Transverse colon (tissue), 4 donors: Measurements from ENCODE around the gene TUNAR. TPM values are rescaled to one million over a fixed set of nuclear protein-coding genes. Genes with fewer than 3 reads are reported as not detected.
"Not testable (repeated sequence)": the region's sequence is repeated elsewhere in the genome, so short reads cannot be mapped to it uniquely, and the experiment has no call there.

ENCODE experiments used
- DNase-seq: peaks from one replicate; pipeline ENCODE4 v3.0.0-alpha.2; 2019
- H3K27ac ChIP-seq, 4 donors: fragments of 200-600 bp; sonication (generic); 2 replicates each; pipeline ENCODE4 v1.5.1; 2016 to 2018; ENCODE audit warnings: inconsistent platforms in 4 of 4
- H3K27me3 ChIP-seq: fragments of 200-600 bp; sonication (generic); 2 replicates; pipeline ENCODE4 v1.5.1; 2017; ENCODE audit warnings: inconsistent platforms
- H3K36me3 ChIP-seq, 4 donors: fragments of 200-600 bp; sonication (generic); 2 replicates each; pipeline ENCODE4 v1.5.1; 2017 to 2019; ENCODE audit warnings: inconsistent platforms in 4 of 4
- H3K4me1 ChIP-seq, 4 donors: fragments of 200-600 bp; sonication (generic); 2 replicates each; pipeline ENCODE4 v1.5.1; 2017 to 2020; ENCODE audit warnings: inconsistent platforms in 4 of 4
- H3K4me3 ChIP-seq, 4 donors: fragments of 200-600 bp; sonication (generic); 1 replicate in 1 of 4; 2 replicates in 3 of 4; pipeline versions ENCODE4 v1.5.1 to v1.6.1; 2017 to 2019; ENCODE audit warnings: inconsistent platforms in 4 of 4
- H3K9me3 ChIP-seq, 2 donors: fragments of 200-600 bp; sonication (generic); 2 replicates each; pipeline ENCODE4 v1.5.1; 2017 to 2019; ENCODE audit warnings: inconsistent platforms in 2 of 2
- CTCF ChIP-seq, 5 experiments: fragments of 200-600 bp in 3 of 5; fragments of 450-650 bp in 2 of 5; sonication (generic) in 3 of 5; IDR thresholded peaks; 1 replicate in 2 of 5; 2 replicates in 3 of 5; pipeline ENCODE4 v1.5.1; 2016 to 2017; ENCODE audit warnings: antibody characterized with exemption in 5 of 5, inconsistent platforms in 3 of 5, mild to moderate bottlenecking in 2 of 5, moderate library complexity in 1 of 5
- EP300 ChIP-seq: sonication (generic); formaldehyde crosslinking; IDR thresholded peaks from one replicate; pipeline ENCODE4 v1.6.1; 2017; ENCODE audit warnings: antibody characterized with exemption, low read depth
- POLR2A ChIP-seq: fragments of 450-650 bp; IDR thresholded peaks from one replicate; pipeline ENCODE4 v1.6.1; 2016; ENCODE audit warnings: antibody characterized with exemption, mild to moderate bottlenecking, moderate library complexity
- POLR2AphosphoS5 ChIP-seq, 3 donors: sonication (generic); formaldehyde crosslinking; IDR thresholded peaks; one replicate each; pipeline ENCODE4 v1.6.1; 2016; ENCODE audit warnings: antibody characterized with exemption in 3 of 3
- WGBS, 2 donors: methylation state at CpG; one replicate each; pipeline ENCODE4 v1.1.5; 2018; ENCODE audit warnings: low coverage in 1 of 2; 5-methylcytosine and 5-hydroxymethylcytosine counted together
- in situ Hi-C, 4 donors: fragments of 200-750 bp; cut with MboI; loops; one replicate each; pipeline versions ENCODE4 v1.15.0 to v1.15.1; 2017; ENCODE audit warnings: low sequenced_read_pairs in 3 of 4, low pct_ligation_motif_present in 1 of 4, low pct_unique_long_range_greater_than_20kb in 1 of 4
- intact Hi-C: fragments of 100-400 bp; cut with DNase I; formaldehyde crosslinking; loops from one replicate; pipeline ENCODE4 v1.15.1; 2023; ENCODE audit warnings: low total_unique reads
- total RNA-seq, 4 donors: library from RNA; depleted of rRNA; stranded (reverse); fragments of >200 nt; gene quantifications; one replicate each; pipeline ENCODE4 v1.1.0, GENCODE V29; 2016

Gene TUNAR
- total RNA-seq, 4 donors from 2014 or later, result not detected

- 31 to 50% methylated on average over 3 of the region's 3 CpGs for WGBS, 2 donors
- no peaks in the 10 kb centered on the region for H3K27me3 ChIP-seq
- in situ Hi-C loops, result no loop called here
- H3K36me3 ChIP-seq, result no peaks in the 10 kb centered on the region
- H3K27ac ChIP-seq, result no peak overlapping the region
- H3K4me3 ChIP-seq, result no peak overlapping the region
- H3K9me3 ChIP-seq, result no peaks in the 10 kb centered on the region
- intact Hi-C loops, result no loop called here
- no peak for DNase-seq
- no peaks in the 10 kb centered on the region for H3K4me1 ChIP-seq
- TF ChIP-seq POLR2A, result no peak
- TF ChIP-seq POLR2AphosphoS5 (IDR thresholded peaks at IDR 0.05), result no peak
- no peak for TF ChIP-seq CTCF (IDR thresholded peaks at IDR 0.05)
- no peak for TF ChIP-seq EP300
Observed at GRCh38 chr14:95958105-95958504, 81.5 kb downstream of the TUNAR start.

GRCh38 chr14:95959317-95959716 lies 82.7 kb downstream of the TUNAR start:
- in situ Hi-C loops, result no loop called here
- no peaks in the 10 kb centered on the region for H3K4me1 ChIP-seq
- H3K27me3 ChIP-seq, result no peaks in the 10 kb centered on the region
- no peak overlapping the region for H3K27ac ChIP-seq
- intact Hi-C loops, result no loop called here
- no peak for TF ChIP-seq POLR2A
- no peak for TF ChIP-seq POLR2AphosphoS5 (IDR thresholded peaks at IDR 0.05)
- TF ChIP-seq EP300, result no peak
- no peak for TF ChIP-seq CTCF (IDR thresholded peaks at IDR 0.05)
- WGBS, 2 donors, result 22 to 29% methylated on average over 1 of the region's 1 CpG
- H3K36me3 ChIP-seq, result no peaks in the 10 kb centered on the region
- H3K9me3 ChIP-seq, result no peaks in the 10 kb centered on the region
- no peak for DNase-seq
- H3K4me3 ChIP-seq, result no peak overlapping the region

- in situ Hi-C loops, result no loop called here
- H3K27ac ChIP-seq, result no peak overlapping the region
- H3K9me3 ChIP-seq, result no peaks in the 10 kb centered on the region
- H3K4me3 ChIP-seq, result no peak overlapping the region
- TF ChIP-seq EP300 (no peak), POLR2AphosphoS5 (IDR thresholded peaks at IDR 0.05) (no peak), POLR2A (no peak), CTCF (IDR thresholded peaks at IDR 0.05) (no peak)
- no peaks in the 10 kb centered on the region for H3K36me3 ChIP-seq
- no peaks in the 10 kb centered on the region for H3K27me3 ChIP-seq
- intact Hi-C loops, result no loop called here
- DNase-seq, result no peak
- H3K4me1 ChIP-seq, result no peaks in the 10 kb centered on the region
Observed at GRCh38 chr14:95961481-95961880, 84.8 kb downstream of the TUNAR start.

- no peaks in the 10 kb centered on the region for H3K36me3 ChIP-seq
- intact Hi-C loops (no loop called here), in situ Hi-C loops (no loop called here)
- H3K27me3 ChIP-seq, result no peaks in the 10 kb centered on the region
- TF ChIP-seq EP300, result no peak
- TF ChIP-seq POLR2AphosphoS5 (IDR thresholded peaks at IDR 0.05), result no peak
- no peak for TF ChIP-seq CTCF (IDR thresholded peaks at IDR 0.05)
- no peak for TF ChIP-seq POLR2A
- no peaks in the 10 kb centered on the region for H3K9me3 ChIP-seq
- H3K4me3 ChIP-seq, result no peak overlapping the region
- DNase-seq, result no peak
- no peaks in the 10 kb centered on the region for H3K4me1 ChIP-seq
- no peak overlapping the region for H3K27ac ChIP-seq
- WGBS, 2 donors, result 55% methylated on average over 2 of the region's 2 CpGs; no CpG with 5 or more reads in 1 of the 2 donors
Observed at GRCh38 chr14:95964901-95965300, 88.3 kb downstream of the TUNAR start.

GRCh38 chr14:95968048-95968447 lies 91.4 kb downstream of the TUNAR start:
- H3K36me3 ChIP-seq, H3K4me1 ChIP-seq, H3K4me3 ChIP-seq, intact Hi-C loops, in situ Hi-C loops, H3K27ac ChIP-seq, DNase-seq, H3K27me3 ChIP-seq, H3K9me3 ChIP-seq: not testable (repeated sequence)
- WGBS, 2 donors, result 52 to 60% methylated on average over 3 to 4 of the region's 4 CpGs
